SU-DHL-6 (cell line): ENCODE measurements around the gene PPIL6.

Experiments used
- H2AFZ ChIP-seq: fragments of 200-600 bp; sonication (generic); 2 replicates; pipeline ENCODE4 v1.6.1; 2014; ENCODE audit warnings: low read depth, mild to moderate bottlenecking, moderate library complexity, mixed read lengths, antibody characterized with exemption, low read length; ENCODE audit not compliant: severe bottlenecking
- H3F3A ChIP-seq: fragments of 200-600 bp; shearing (Covaris generic); 2 replicates; pipeline ENCODE4 v1.6.0; 2016; ENCODE audit warnings: antibody characterized with exemption, mild to moderate bottlenecking; ENCODE audit not compliant: insufficient read depth
- H3K27ac ChIP-seq: fragments of 200-600 bp; sonication (generic); 2 replicates; pipeline ENCODE4 v1.5.1; 2016; ENCODE audit warnings: low read depth, mild to moderate bottlenecking, low read length, moderate library complexity, mixed read lengths
- H3K27me3 ChIP-seq: fragments of 200-600 bp; sonication (generic), shearing (Covaris generic); 2 replicates; pipeline ENCODE4 v1.6.0; 2014; ENCODE audit warnings: mild to moderate bottlenecking, low read length
- H3K36me3 ChIP-seq: fragments of 200-600 bp; sonication (generic); 2 replicates; pipeline ENCODE4 v1.6.1; 2014; ENCODE audit warnings: mild to moderate bottlenecking, low read length, mixed read lengths
- H3K4me2 ChIP-seq: fragments of 300-600, 200-600 bp; shearing (Covaris generic), sonication (generic); 2 replicates; pipeline ENCODE4 v1.6.0; 2014; ENCODE audit warnings: low read length, low read depth, mild to moderate bottlenecking; ENCODE audit not compliant: poor library complexity, severe bottlenecking
- H3K4me3 ChIP-seq: fragments of 200-600 bp; sonication (generic); 2 replicates; pipeline ENCODE4 v1.5.1; 2014; ENCODE audit warnings: antibody characterized with exemption, low read length, mild to moderate bottlenecking, mixed read lengths; ENCODE audit not compliant: insufficient read depth, poor library complexity, severe bottlenecking
- H3K79me2 ChIP-seq: fragments of 200-600 bp; sonication (generic); 2 replicates; pipeline ENCODE4 v1.6.1; 2014; ENCODE audit warnings: mild to moderate bottlenecking, low read length, moderate library complexity; ENCODE audit not compliant: insufficient read depth
- H3K9ac ChIP-seq: fragments of 200-600 bp; sonication (generic); 2 replicates; pipeline ENCODE4 v1.7.0; 2014; ENCODE audit warnings: mild to moderate bottlenecking, low read length
- H3K9me2 ChIP-seq: fragments of 200-600 bp; sonication (generic); replicated peaks from 2 replicates; pipeline ENCODE4 v1.6.1; 2014; ENCODE audit warnings: low read length; ENCODE audit not compliant: insufficient read depth
- H3K9me3 ChIP-seq: fragments of 200-600 bp; sonication (generic); 2 replicates; pipeline ENCODE4 v1.6.1; 2014; ENCODE audit warnings: low read length, mixed read lengths; ENCODE audit not compliant: insufficient read depth
- H4K20me1 ChIP-seq: fragments of 200-600 bp; sonication (generic); 2 replicates; pipeline ENCODE4 v1.6.1; 2014; ENCODE audit warnings: low read depth, mild to moderate bottlenecking, antibody characterized with exemption, low read length, moderate library complexity, mixed read lengths
- EZH2phosphoT487 ChIP-seq: fragments of 200-600 bp; sonication (generic), shearing (Covaris generic); conservative IDR thresholded peaks from 2 replicates; pipeline ENCODE4 v1.6.1; 2018; ENCODE audit warnings: mild to moderate bottlenecking, antibody characterized with exemption, low read length, moderate library complexity, mixed read lengths
- TF ChIP-seq, protein P1 (sequence below): fragments of 200-600 bp; sonication (generic); IDR thresholded peaks from one replicate; pipeline ENCODE4 v1.5.1; 2017; ENCODE audit warnings: antibody characterized with exemption, mild to moderate bottlenecking, low read length, moderate library complexity; ENCODE audit not compliant: insufficient read depth, poor library complexity, severe bottlenecking

The PPIL6 gene

DNA sequence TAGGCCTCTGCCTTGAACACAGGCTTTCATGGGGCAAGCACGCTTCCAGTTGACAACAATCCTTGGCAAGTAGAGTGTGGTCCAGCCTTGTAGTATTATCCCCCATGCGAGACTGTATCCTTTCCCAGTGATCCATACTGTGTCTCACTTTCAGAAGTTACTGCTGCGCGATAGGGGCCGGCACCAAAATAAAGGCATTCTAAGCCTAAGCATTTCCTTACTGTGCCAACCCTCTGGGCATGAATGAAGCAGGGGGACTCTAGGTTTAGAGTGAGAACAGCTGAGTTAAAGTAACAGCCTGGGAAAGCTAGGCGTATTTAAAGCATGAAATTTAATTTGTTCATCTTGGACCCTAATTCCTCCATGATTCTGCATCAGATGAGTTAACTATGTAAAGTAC lies 97.5 kb downstream of the PPIL6 start:
- Histone ChIP-seq H3K9ac (no peak overlapping the region), H4K20me1 (no peaks in the 10 kb centered on the region), H3K27me3 (no peaks in the 10 kb centered on the region), H2AFZ (no peak overlapping the region), H3F3A (no peaks in the 10 kb centered on the region), H3K4me3 (no peak overlapping the region), H3K27ac (no peak overlapping the region), H3K36me3 (no peaks in the 10 kb centered on the region), H3K9me2 (no peaks in the 10 kb centered on the region), H3K79me2 (no peaks in the 10 kb centered on the region), H3K9me3 (no peaks in the 10 kb centered on the region), H3K4me2 (no peak overlapping the region)
- TF ChIP-seq, protein P1, sequence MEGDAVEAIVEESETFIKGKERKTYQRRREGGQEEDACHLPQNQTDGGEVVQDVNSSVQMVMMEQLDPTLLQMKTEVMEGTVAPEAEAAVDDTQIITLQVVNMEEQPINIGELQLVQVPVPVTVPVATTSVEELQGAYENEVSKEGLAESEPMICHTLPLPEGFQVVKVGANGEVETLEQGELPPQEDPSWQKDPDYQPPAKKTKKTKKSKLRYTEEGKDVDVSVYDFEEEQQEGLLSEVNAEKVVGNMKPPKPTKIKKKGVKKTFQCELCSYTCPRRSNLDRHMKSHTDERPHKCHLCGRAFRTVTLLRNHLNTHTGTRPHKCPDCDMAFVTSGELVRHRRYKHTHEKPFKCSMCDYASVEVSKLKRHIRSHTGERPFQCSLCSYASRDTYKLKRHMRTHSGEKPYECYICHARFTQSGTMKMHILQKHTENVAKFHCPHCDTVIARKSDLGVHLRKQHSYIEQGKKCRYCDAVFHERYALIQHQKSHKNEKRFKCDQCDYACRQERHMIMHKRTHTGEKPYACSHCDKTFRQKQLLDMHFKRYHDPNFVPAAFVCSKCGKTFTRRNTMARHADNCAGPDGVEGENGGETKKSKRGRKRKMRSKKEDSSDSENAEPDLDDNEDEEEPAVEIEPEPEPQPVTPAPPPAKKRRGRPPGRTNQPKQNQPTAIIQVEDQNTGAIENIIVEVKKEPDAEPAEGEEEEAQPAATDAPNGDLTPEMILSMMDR = no peak
- no peak for TF ChIP-seq EZH2phosphoT487

DNA sequence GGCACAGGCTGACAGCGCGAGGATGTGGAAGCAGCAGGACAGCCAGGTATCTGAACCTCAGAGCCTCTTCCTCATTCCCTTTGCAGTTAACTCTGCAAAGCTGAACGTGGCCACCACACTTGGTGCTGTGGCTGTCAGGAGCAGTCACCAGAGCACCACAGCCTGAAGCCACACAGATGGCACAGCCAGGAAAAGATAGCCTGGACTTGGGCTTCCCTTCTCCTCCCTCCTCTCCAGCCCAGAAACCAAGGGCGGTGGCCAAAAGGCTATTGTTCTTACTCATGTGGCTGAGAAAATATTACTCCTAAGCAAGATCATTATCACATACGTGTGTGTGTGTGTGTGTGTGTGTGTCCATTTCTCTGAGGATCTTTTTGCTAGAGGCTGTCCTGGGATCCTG lies 97.9 kb downstream of the PPIL6 start:
- TF ChIP-seq, protein P1 = no peak
- TF ChIP-seq EZH2phosphoT487 = no peak
- no peaks in the 10 kb centered on the region for H3K9me2 ChIP-seq
- H3K36me3 ChIP-seq = no peaks in the 10 kb centered on the region
- H3K9ac ChIP-seq = no peak overlapping the region
- no peaks in the 10 kb centered on the region for H4K20me1 ChIP-seq
- H3K9me3 ChIP-seq = no peaks in the 10 kb centered on the region
- H2AFZ ChIP-seq = no peak overlapping the region
- H3K4me3 ChIP-seq = no peak overlapping the region
- H3F3A ChIP-seq = no peaks in the 10 kb centered on the region
- no peaks in the 10 kb centered on the region for H3K27me3 ChIP-seq
- H3K79me2 ChIP-seq = no peaks in the 10 kb centered on the region
- no peak overlapping the region for H3K27ac ChIP-seq
- H3K4me2 ChIP-seq = no peak overlapping the region

DNA sequence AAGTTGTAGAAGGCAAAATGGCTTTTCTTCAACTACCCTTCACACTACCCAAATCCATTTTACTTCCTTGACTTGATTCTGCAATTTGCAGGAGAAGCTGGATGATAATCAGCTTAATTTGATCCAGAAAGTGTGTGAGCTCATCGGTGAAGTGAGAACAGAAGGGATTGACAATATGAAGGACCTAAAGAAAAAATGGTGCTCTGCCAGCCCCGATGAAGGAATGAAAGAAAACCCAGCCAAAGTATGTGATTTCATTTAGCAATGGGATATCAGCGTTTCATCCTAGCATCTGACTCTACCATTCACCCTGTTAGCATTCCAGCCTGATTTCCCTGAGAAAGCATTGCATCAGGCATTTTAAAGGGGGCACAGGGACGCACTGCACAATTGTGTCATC lies 99.6 kb downstream of the PPIL6 start:
- Histone ChIP-seq H3K36me3 (no peaks in the 10 kb centered on the region), H3K27me3 (no peaks in the 10 kb centered on the region), H3K27ac (no peak overlapping the region), H3K9me3 (no peaks in the 10 kb centered on the region), H4K20me1 (no peaks in the 10 kb centered on the region), H3K79me2 (no peaks in the 10 kb centered on the region), H2AFZ (no peak overlapping the region), H3K9ac (no peak overlapping the region), H3K4me2 (no peak overlapping the region), H3K4me3 (no peak overlapping the region), H3K9me2 (no peaks in the 10 kb centered on the region), H3F3A (no peaks in the 10 kb centered on the region)
- TF ChIP-seq, protein P1 = no peak
- TF ChIP-seq EZH2phosphoT487 = no peak
